IMR-90 (cell line): Measurements from ENCODE around the gene DIPK1B. TPM values are rescaled to one million over a fixed set of nuclear protein-coding genes. Genes with fewer than 3 reads are reported as not detected.
A peak's percentile ranks its signal among the peaks of the same experiment; 100 is the strongest.

Experiments used
- ATAC-seq: fragments of 200-7000 bp; cut with Tn5 transposase; 2 replicates; pipeline ENCODE4 v1.9.1; 2020; ENCODE audit warnings: low read depth, mild to moderate bottlenecking, moderate library complexity
- BruUV-seq: library from RNA; stranded (reverse); fragments of 400-500 nt; replicated peaks from 2 replicates; lab custom pipeline; 2021; lab: Mats Ljungman, UMichigan
- CTCF ChIA-PET: fragments of 300-600 bp; formaldehyde crosslinking; extraction: SDS; loops from one replicate; lab custom pipeline; 2021; ENCODE audit warnings: antibody characterized with exemption; lab: Yijun Ruan, JAX
- POLR2A ChIA-PET: fragments of 300-600 bp; sonication (Branson Sonifier 250); formaldehyde crosslinking; loops from one replicate; lab custom pipeline; 2022; ENCODE audit warnings: antibody characterized with exemption; ENCODE audit not compliant: unreplicated experiment; lab: Charles Lee
- DNase-seq: peaks from one replicate; pipeline ENCODE4 v3.0.0; 2013
- H2AFZ ChIP-seq: replicated peaks from 2 replicates; pipeline ENCODE3; 2013; ENCODE audit warnings: low read length, mild to moderate bottlenecking; ENCODE audit not compliant: poor library complexity
- H2AK5ac ChIP-seq: 2 replicates; pipeline ENCODE4 v1.6.1; 2013; ENCODE audit warnings: low read depth, low read length, inconsistent platforms
- H2AK9ac ChIP-seq: replicated peaks from 2 replicates; pipeline ENCODE3; 2013; ENCODE audit warnings: mild to moderate bottlenecking, low read depth, low read length, moderate library complexity; ENCODE audit not compliant: poor library complexity
- H2BK120ac ChIP-seq: 2 replicates; pipeline ENCODE4 v1.6.1; 2013; ENCODE audit warnings: low read depth, low read length, inconsistent platforms
- H2BK15ac ChIP-seq: 3 replicates; pipeline ENCODE4 v1.6.1; 2013; ENCODE audit warnings: low read depth, low read length, inconsistent platforms
- H2BK20ac ChIP-seq: 2 replicates; pipeline ENCODE4 v1.6.1; 2013; ENCODE audit warnings: low read depth, mild to moderate bottlenecking, inconsistent platforms, low read length, moderate library complexity
- H2BK5ac ChIP-seq: 2 replicates; pipeline ENCODE4 v1.6.1; 2013; ENCODE audit warnings: mild to moderate bottlenecking, low read depth, low read length, inconsistent platforms; ENCODE audit not compliant: poor library complexity, severe bottlenecking
- H3K14ac ChIP-seq: replicated peaks from 2 replicates; pipeline ENCODE4 v1.6.1; 2013; ENCODE audit warnings: low read depth, low read length, inconsistent platforms
- H3K18ac ChIP-seq: 2 replicates; pipeline ENCODE4 v1.6.1; 2013; ENCODE audit warnings: low read depth, low read length, control low read depth
- H3K23ac ChIP-seq: 2 replicates; pipeline ENCODE4 v1.6.1; 2013; ENCODE audit warnings: low read depth, low read length, inconsistent platforms
- H3K27ac ChIP-seq: 2 replicates; pipeline ENCODE4 v1.5.1; 2013; ENCODE audit warnings: mild to moderate bottlenecking, control low read depth, low read length; ENCODE audit not compliant: insufficient read depth
- H3K27me3 ChIP-seq: 2 replicates; pipeline ENCODE4 v1.6.1; 2013; ENCODE audit warnings: low read length; ENCODE audit not compliant: control insufficient read depth, insufficient read depth
- H3K36me3 ChIP-seq: 2 replicates; pipeline ENCODE4 v1.6.1; 2013; ENCODE audit warnings: low read length, mixed read lengths; ENCODE audit not compliant: control insufficient read depth, insufficient read depth
- H3K4ac ChIP-seq: 2 replicates; pipeline ENCODE4 v1.6.1; 2013; ENCODE audit warnings: low read depth, low read length, inconsistent platforms
- H3K4me1 ChIP-seq: 2 replicates; pipeline ENCODE4 v1.6.1; 2013; ENCODE audit warnings: low read length, mixed read lengths; ENCODE audit not compliant: control insufficient read depth, insufficient read depth
- H3K4me2 ChIP-seq: 2 replicates; pipeline ENCODE4 v1.6.1; 2013; ENCODE audit warnings: low read depth, mild to moderate bottlenecking, control low read depth, low read length, moderate library complexity
- H3K4me3 ChIP-seq: 2 replicates; pipeline ENCODE4 v1.5.1; 2013; ENCODE audit warnings: low read depth, mild to moderate bottlenecking, control low read depth, low read length, moderate library complexity; ENCODE audit not compliant: insufficient read depth
- H3K56ac ChIP-seq: 2 replicates; pipeline ENCODE4 v1.6.1; 2013; ENCODE audit warnings: low read length, inconsistent platforms; ENCODE audit not compliant: insufficient read depth; ENCODE audit errors: extremely low read depth
- H3K79me1 ChIP-seq, 2 experiments: 2 replicates each; pipeline ENCODE4 v1.6.1; 2013; ENCODE audit warnings: low read length in 2 of 2, inconsistent platforms in 1 of 2, low read depth in 1 of 2
- H3K9ac ChIP-seq: 2 replicates; pipeline ENCODE4 v1.6.1; 2013; ENCODE audit warnings: low read depth, low read length, control low read depth
- H3K9me1 ChIP-seq: 2 replicates; pipeline ENCODE4 v1.6.1; 2013; ENCODE audit warnings: low read length, inconsistent platforms; ENCODE audit not compliant: insufficient read depth
- H3K9me3 ChIP-seq: 2 replicates; pipeline ENCODE4 v1.6.1; 2013; ENCODE audit warnings: low read length; ENCODE audit not compliant: control insufficient read depth, insufficient read depth
- H4K20me1 ChIP-seq: 2 replicates; pipeline ENCODE4 v1.6.1; 2013; ENCODE audit warnings: low read length, inconsistent platforms; ENCODE audit not compliant: insufficient read depth
- H4K5ac ChIP-seq: 2 replicates; pipeline ENCODE4 v1.6.1; 2013; ENCODE audit warnings: mild to moderate bottlenecking, low read depth, low read length, control low read depth
- H4K8ac ChIP-seq, 2 experiments: 2 replicates each; pipeline ENCODE4 v1.6.1; 2013; ENCODE audit warnings: low read depth in 2 of 2, low read length in 2 of 2, control low read depth in 1 of 2, inconsistent platforms in 1 of 2
- H4K91ac ChIP-seq: 2 replicates; pipeline ENCODE4 v1.6.1; 2013; ENCODE audit warnings: low read depth, low read length, inconsistent platforms; ENCODE audit not compliant: insufficient read depth
- BHLHE40 ChIP-seq: fragments of 150-350 bp; IDR thresholded peaks from 2 replicates; pipeline ENCODE4 v1.6.1; 2016; ENCODE audit warnings: mild to moderate bottlenecking, low read depth, low read length
- CEBPB ChIP-seq: IDR thresholded peaks from 2 replicates; pipeline ENCODE4 v1.6.1; 2012; ENCODE audit warnings: low read depth, low read length, improper control_type of control experiment
- CHD1 ChIP-seq: IDR thresholded peaks from 2 replicates; pipeline ENCODE4 v1.6.1; 2012; ENCODE audit warnings: low read depth, low read length, improper control_type of control experiment
- CTCF ChIP-seq: conservative IDR thresholded peaks from 2 replicates; pipeline ENCODE4 v1.5.1; 2012; ENCODE audit warnings: mild to moderate bottlenecking, low read depth, low read length, improper control_type of control experiment
- FOS ChIP-seq: fragments of 150-350 bp; IDR thresholded peaks from 2 replicates; pipeline ENCODE4 v1.6.1; 2016; ENCODE audit warnings: low read depth, low read length
- MAFK ChIP-seq: IDR thresholded peaks from 2 replicates; pipeline ENCODE4 v1.6.1; 2012; ENCODE audit warnings: low read depth, low read length, improper control_type of control experiment
- MAZ ChIP-seq: IDR thresholded peaks from 2 replicates; pipeline ENCODE4 v1.6.1; 2012; ENCODE audit warnings: low read depth, mild to moderate bottlenecking, low read length, improper control_type of control experiment, moderate library complexity, borderline replicate concordance
- MXI1 ChIP-seq: IDR thresholded peaks from 2 replicates; pipeline ENCODE4 v1.6.1; 2012; ENCODE audit warnings: low read depth, mild to moderate bottlenecking, low read length, moderate library complexity, borderline replicate concordance
- NFE2L2 ChIP-seq: fragments of 150-350 bp; IDR thresholded peaks from 2 replicates; pipeline ENCODE4 v1.6.1; 2016; ENCODE audit warnings: low read depth, mild to moderate bottlenecking, low read length
- POLR2A ChIP-seq: IDR thresholded peaks from 2 replicates; pipeline ENCODE4 v1.6.1; 2012; ENCODE audit warnings: mild to moderate bottlenecking, low read depth, low read length
- RAD21 ChIP-seq: IDR thresholded peaks from 2 replicates; pipeline ENCODE4 v1.6.1; 2012; ENCODE audit warnings: low read length, improper control_type of control experiment
- RCOR1 ChIP-seq: IDR thresholded peaks from 2 replicates; pipeline ENCODE4 v1.6.1; 2012; ENCODE audit warnings: mild to moderate bottlenecking, low read length, improper control_type of control experiment; ENCODE audit not compliant: insufficient replicate concordance
- RFX5 ChIP-seq: IDR thresholded peaks from 2 replicates; pipeline ENCODE4 v1.8.0; 2012; ENCODE audit warnings: low read depth, mild to moderate bottlenecking, low read length, moderate library complexity
- SMC3 ChIP-seq: fragments of 150-350 bp; IDR thresholded peaks from 2 replicates; pipeline ENCODE4 v1.6.1; 2016; ENCODE audit warnings: low read depth, mild to moderate bottlenecking, antibody characterized with exemption, low read length, moderate library complexity
- USF2 ChIP-seq: fragments of 150-350 bp; IDR thresholded peaks from 2 replicates; pipeline ENCODE4 v1.6.1; 2017; ENCODE audit warnings: mild to moderate bottlenecking, antibody characterized with exemption, low read length, low read depth
- WGBS, 2 experiments: methylation state at CpG; one replicate each; pipeline versions ENCODE4 v1.1.5 to v1.1.7; 2013; ENCODE audit warnings: missing lambda C conversion rate in 2 of 2; ENCODE audit not compliant: insufficient read length in 1 of 2; ENCODE audit errors: extremely low coverage in 2 of 2; 5-methylcytosine and 5-hydroxymethylcytosine counted together
- dilution Hi-C: fragments of 300-500 bp; cut with HindIII; formaldehyde crosslinking; loops from one replicate; pipeline ENCODE4 v1.14.3; 2018; ENCODE audit warnings: low sequenced_read_pairs; ENCODE audit not compliant: unreplicated experiment
- in situ Hi-C: fragments of 300-500 bp; cut with MboI; formaldehyde crosslinking; loops from 3 replicates; pipeline ENCODE4 v1.14.3; 2019; ENCODE audit warnings: low sequenced_read_pairs, inconsistent platforms, mixed read lengths
- intact Hi-C: fragments of 100-400 bp; cut with micrococcal nuclease; formaldehyde crosslinking; loops from 2 replicates; pipeline ENCODE4 v1.10.0; 2022
- polyA plus RNA-seq, 3 experiments: library from polyadenylated mRNA; depleted of rRNA; stranded (reverse); fragments of >200 nt; gene quantifications; 2 replicates each; pipeline ENCODE4 v1.2.3, GENCODE V29; 2012; ENCODE audit warnings: low replicate concordance in 1 of 3
- total RNA-seq: library from RNA; depleted of rRNA; stranded (reverse); fragments of >200 nt; gene quantifications from 2 replicates; pipeline ENCODE4 v1.2.3, GENCODE V29; 2012
- TF ChIP-seq, protein P1 (sequence below): fragments of 150-350 bp; IDR thresholded peaks from 2 replicates; pipeline ENCODE4 v1.6.1; 2016; ENCODE audit warnings: low read depth, mild to moderate bottlenecking, low read length, moderate library complexity, borderline replicate concordance

The DIPK1B gene
- total and polyA plus RNA-seq, 2 of the 4 experiments (the other 2 are of a cell fraction) = 3.4 to 7.1 TPM

DNA sequence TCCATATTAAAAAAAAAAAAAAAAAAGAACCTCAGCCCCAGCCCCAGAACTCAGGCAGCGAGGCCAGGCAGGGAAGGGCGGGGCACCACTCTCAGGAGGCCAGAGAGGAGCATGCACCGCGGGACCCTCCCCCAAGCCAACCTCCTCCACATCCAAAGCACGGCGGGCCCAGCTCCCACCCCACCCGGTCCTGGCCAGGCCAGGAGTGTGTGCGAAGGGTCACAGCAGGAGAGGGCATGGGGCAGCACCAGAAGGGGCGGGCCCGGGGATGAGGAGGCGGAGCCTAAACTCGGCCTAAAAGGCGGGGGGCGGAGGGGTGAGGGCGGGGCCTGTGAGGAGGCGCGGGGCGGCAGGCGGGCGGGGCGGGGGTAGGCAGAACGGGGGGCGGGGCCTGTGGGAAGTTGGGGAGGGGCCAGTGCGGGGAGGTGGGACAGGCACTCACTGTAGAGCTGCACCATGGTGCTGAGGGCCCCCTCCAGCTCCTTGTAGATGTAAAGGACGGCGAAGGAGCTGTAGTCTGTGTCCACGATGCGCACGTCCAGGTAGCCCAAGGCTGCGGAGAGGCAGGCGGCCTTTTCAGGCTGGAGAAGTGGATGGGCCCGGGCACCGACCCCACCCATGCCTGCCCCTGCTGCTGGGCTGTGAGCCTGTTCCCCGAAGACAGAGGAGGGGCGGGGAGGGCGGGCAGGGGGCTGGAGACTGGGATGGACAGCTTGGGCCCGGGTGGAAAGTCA, 50.7 kb downstream of the DIPK1B start:
- ChIA-PET CTCF (no interaction called here), POLR2A (no interaction called here)
- dilution Hi-C loops (no loop called here), intact Hi-C loops (no loop called here), in situ Hi-C loops (no loop called here)
- Histone ChIP-seq H3K9me3 (no peaks in the 10 kb centered on the region), H2AFZ (peak overlapping the region; percentile 81), H3K36me3 (no peaks in the 10 kb centered on the region), H3K14ac (no peak overlapping the region), H3K18ac (no peak overlapping the region), H2BK20ac (no peak overlapping the region), H3K4me3 (no peak overlapping the region), H4K8ac (no peak overlapping the region), H2AK9ac (no peak overlapping the region), H4K20me1 (no peaks in the 10 kb centered on the region), H3K4me2 (no peak overlapping the region), H3K79me1 (no peaks in the 10 kb centered on the region), H2BK5ac (no peak overlapping the region), H2BK15ac (no peak overlapping the region), H4K5ac (no peak overlapping the region), H3K27ac (no peak overlapping the region), H2AK5ac (no peak overlapping the region), H3K9me1 (no peaks in the 10 kb centered on the region), H3K9ac (no peak overlapping the region), H3K27me3 (peaks cover 6% of the 10 kb centered on the region), H3K4me1 (no peaks in the 10 kb centered on the region), H3K56ac (no peak overlapping the region), H3K23ac (no peak overlapping the region), H4K91ac (no peak overlapping the region), H2BK120ac (no peak overlapping the region), H3K4ac (no peak overlapping the region)
- WGBS, 2 experiments = 25% methylated on average over 9 of the region's 37 CpGs; no CpG with 5 or more reads in 1 of the 2 experiments
- TF ChIP-seq MAFK (no peak), CHD1 (no peak), USF2 (no peak), NFE2L2 (no peak), CTCF (no peak), FOS (no peak), RFX5 (no peak), POLR2A (no peak), MXI1 (no peak), MAZ (no peak), BHLHE40 (no peak), SMC3 (no peak), RCOR1 (no peak), CEBPB (no peak), RAD21 (no peak)
- TF ChIP-seq, protein P1, sequence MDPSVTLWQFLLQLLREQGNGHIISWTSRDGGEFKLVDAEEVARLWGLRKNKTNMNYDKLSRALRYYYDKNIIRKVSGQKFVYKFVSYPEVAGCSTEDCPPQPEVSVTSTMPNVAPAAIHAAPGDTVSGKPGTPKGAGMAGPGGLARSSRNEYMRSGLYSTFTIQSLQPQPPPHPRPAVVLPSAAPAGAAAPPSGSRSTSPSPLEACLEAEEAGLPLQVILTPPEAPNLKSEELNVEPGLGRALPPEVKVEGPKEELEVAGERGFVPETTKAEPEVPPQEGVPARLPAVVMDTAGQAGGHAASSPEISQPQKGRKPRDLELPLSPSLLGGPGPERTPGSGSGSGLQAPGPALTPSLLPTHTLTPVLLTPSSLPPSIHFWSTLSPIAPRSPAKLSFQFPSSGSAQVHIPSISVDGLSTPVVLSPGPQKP = no peak
- DNase-seq (no peak), ATAC-seq (peak; percentile 59)
- no TSS peak for BruUV-seq
